HG03520 (cell line): ENCODE data around the gene DNAJB6.
"Not testable (repeated sequence)": the region's sequence is repeated elsewhere in the genome, so short reads cannot be mapped to it uniquely, and the experiment has no call there.

ENCODE experiments used
- ATAC-seq: cut with Tn5 transposase; IDR thresholded peaks from one replicate; pipeline ENCODE4 v1.9.1; 2021; ENCODE audit warnings: mild to moderate bottlenecking, moderate library complexity; ENCODE audit not compliant: unreplicated experiment

The DNAJB6 gene

GRCh38 chr7:157438121-157439025 is 101.6 kb downstream of the DNAJB6 start:
- ATAC-seq, result no peak

GRCh38 chr7:157439149-157439548 is 102.3 kb downstream of the DNAJB6 start:
- no peak for ATAC-seq

- no peak for ATAC-seq
Observed at GRCh38 chr7:157439761-157440160, 103.0 kb downstream of the DNAJB6 start.

GRCh38 chr7:157440346-157441022 is 103.7 kb downstream of the DNAJB6 start:
- no peak for ATAC-seq

- ATAC-seq, result no peak
Observed at GRCh38 chr7:157441023-157441399, 104.2 kb downstream of the DNAJB6 start.

- ATAC-seq, result no peak
Observed at GRCh38 chr7:157442456-157442855, 105.7 kb downstream of the DNAJB6 start.

GRCh38 chr7:157442993-157443831 is 106.4 kb downstream of the DNAJB6 start:
- no peak for ATAC-seq

- no peak for ATAC-seq
Observed at GRCh38 chr7:157444011-157444842, 107.4 kb downstream of the DNAJB6 start.

- no peak for ATAC-seq
Observed at GRCh38 chr7:157444843-157445135, 108.0 kb downstream of the DNAJB6 start.

GRCh38 chr7:157445246-157445955 is 108.6 kb downstream of the DNAJB6 start:
- no peak for ATAC-seq

- no peak for ATAC-seq
Observed at GRCh38 chr7:157445956-157446295, 109.1 kb downstream of the DNAJB6 start.

- no peak for ATAC-seq
Observed at GRCh38 chr7:157446322-157446721, 109.5 kb downstream of the DNAJB6 start.

- ATAC-seq, result not testable (repeated sequence)
Observed at GRCh38 chr7:157454003-157454402, 117.2 kb downstream of the DNAJB6 start.

- ATAC-seq, result no peak
Observed at GRCh38 chr7:157457355-157458253, 120.8 kb downstream of the DNAJB6 start.

GRCh38 chr7:157458254-157458633 is 121.4 kb downstream of the DNAJB6 start:
- no peak for ATAC-seq

- ATAC-seq, result no peak
Observed at GRCh38 chr7:157459966-157460365, 123.2 kb downstream of the DNAJB6 start.

- no peak for ATAC-seq
Observed at GRCh38 chr7:157460721-157461120, 123.9 kb downstream of the DNAJB6 start.

- no peak for ATAC-seq
Observed at GRCh38 chr7:157461573-157462418, 125.0 kb downstream of the DNAJB6 start.
